ENCODE measurements around the gene MPPED2. TPM values are rescaled to one million over a fixed set of nuclear protein-coding genes. Genes with fewer than 3 reads are reported as not detected.

Gene MPPED2, protein sequence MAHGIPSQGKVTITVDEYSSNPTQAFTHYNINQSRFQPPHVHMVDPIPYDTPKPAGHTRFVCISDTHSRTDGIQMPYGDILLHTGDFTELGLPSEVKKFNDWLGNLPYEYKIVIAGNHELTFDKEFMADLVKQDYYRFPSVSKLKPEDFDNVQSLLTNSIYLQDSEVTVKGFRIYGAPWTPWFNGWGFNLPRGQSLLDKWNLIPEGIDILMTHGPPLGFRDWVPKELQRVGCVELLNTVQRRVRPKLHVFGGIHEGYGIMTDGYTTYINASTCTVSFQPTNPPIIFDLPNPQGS
- 163 to 179 TPM (median 166 TPM) in 3 replicates for total RNA-seq

DNA sequence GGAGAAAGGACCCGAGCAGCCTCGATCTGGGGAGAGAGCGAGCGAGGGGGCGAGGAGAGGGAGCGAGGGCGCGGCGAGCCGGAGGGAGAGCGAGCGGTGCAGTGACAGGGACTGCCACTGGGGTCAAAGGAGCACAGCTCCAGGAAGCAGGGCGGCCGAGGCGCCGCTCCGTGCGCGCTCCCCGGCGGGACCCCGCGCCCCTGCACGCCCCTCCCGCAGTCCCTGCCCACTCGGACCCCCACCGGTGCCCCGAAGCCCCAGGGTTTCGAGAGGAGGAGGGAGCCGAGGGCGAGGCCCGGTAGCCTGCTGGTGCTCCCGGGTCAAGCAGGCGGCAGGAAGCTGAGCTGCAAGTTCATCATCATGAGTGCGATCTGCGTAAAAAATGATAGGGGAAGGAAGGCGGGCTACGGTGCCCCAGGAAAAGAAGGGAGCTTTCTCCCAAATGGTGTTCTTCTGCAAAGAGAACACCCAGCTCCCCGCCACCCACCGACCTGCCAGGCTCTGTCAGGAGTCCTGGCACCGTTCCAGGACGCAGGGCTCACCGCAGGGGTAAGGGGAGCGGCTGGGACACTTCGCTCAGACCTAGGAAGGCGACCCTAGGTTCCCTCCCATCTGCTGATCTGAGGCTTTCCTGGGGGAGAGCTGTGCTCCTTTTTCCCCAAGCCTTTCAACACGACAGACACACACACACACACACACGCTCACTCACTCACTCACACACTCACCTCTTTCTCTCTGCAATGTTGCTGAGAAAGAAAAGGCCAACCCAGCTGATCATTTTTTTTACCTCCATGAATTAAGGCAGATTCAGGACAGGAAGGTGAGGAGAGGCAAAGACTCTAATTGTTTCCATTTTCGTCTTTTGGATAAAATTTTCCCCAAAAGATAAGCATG lies at the start of gene MPPED2:
MPPED2 (minus strand) TSS at position 103 of the 894 bp plus-strand sequence. CDS start 5,980 bp downstream, outside the sequence.
- no peaks in the 10 kb centered on the region for H3K36me3 Mint-ChIP-seq
- H3K4me1 Mint-ChIP-seq, result peaks cover 57% of the 10 kb centered on the region
- peak within 1 kb of the TSS; percentile 91 for H3K27ac Mint-ChIP-seq
- TF ChIP-seq, protein P1, sequence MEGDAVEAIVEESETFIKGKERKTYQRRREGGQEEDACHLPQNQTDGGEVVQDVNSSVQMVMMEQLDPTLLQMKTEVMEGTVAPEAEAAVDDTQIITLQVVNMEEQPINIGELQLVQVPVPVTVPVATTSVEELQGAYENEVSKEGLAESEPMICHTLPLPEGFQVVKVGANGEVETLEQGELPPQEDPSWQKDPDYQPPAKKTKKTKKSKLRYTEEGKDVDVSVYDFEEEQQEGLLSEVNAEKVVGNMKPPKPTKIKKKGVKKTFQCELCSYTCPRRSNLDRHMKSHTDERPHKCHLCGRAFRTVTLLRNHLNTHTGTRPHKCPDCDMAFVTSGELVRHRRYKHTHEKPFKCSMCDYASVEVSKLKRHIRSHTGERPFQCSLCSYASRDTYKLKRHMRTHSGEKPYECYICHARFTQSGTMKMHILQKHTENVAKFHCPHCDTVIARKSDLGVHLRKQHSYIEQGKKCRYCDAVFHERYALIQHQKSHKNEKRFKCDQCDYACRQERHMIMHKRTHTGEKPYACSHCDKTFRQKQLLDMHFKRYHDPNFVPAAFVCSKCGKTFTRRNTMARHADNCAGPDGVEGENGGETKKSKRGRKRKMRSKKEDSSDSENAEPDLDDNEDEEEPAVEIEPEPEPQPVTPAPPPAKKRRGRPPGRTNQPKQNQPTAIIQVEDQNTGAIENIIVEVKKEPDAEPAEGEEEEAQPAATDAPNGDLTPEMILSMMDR (IDR thresholded peaks at IDR 0.05; ENCODE audit: unreplicated experiment), result peak; percentile 40
- H3K4me3 Mint-ChIP-seq, result peak within 1 kb of the TSS; percentile 69
- H3K9me3 Mint-ChIP-seq, result no peaks in the 10 kb centered on the region
- H3K27me3 Mint-ChIP-seq (ENCODE audit: low read depth), result no peaks in the 10 kb centered on the region
- DNase-seq (ENCODE audit: low spot score in 2 of 2, unreplicated experiment in 2 of 2), result peak; percentile 50 to 70

DNA sequence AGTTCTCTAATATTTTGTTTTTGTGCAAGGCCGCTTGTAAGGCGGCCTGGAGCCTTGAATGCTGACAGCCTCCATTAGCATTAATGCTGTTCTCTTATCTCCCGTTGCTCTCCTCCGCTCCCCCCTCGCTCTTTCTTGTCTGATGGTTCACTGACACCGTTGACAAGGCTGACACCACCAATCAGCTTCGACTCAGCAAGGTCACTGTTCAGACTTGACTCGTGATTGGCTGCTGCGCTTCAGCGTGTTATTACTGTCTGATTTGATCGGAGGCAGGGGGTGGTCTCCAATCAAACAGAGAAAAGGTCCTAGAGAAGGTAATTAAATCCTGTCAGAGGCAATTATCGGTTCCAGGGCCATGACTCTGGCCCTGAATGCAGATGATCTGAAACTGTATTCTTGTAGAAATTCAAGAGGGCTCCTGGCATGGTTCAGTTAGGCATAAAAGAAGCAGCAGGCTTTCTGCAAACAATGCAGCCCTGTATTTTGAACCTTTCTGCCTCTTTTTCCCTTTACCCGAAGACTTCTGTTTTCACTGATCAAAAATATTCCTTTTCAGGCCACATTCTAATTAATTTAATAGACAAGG lies 49.3 kb upstream of the MPPED2 start:
- Mint-ChIP-seq H3K9me3 (no peaks in the 10 kb centered on the region), H3K27me3 (ENCODE audit: low read depth) (no peaks in the 10 kb centered on the region), H3K4me3 (peak overlapping the region; percentile 49), H3K4me1 (peaks cover 50% of the 10 kb centered on the region), H3K27ac (peak overlapping the region; percentile 90), H3K36me3 (no peaks in the 10 kb centered on the region)
- DNase-seq (ENCODE audit: low spot score in 2 of 2, unreplicated experiment in 2 of 2), result no peak
- TF ChIP-seq, protein P1 (IDR thresholded peaks at IDR 0.05; ENCODE audit: unreplicated experiment), result no peak

DNA sequence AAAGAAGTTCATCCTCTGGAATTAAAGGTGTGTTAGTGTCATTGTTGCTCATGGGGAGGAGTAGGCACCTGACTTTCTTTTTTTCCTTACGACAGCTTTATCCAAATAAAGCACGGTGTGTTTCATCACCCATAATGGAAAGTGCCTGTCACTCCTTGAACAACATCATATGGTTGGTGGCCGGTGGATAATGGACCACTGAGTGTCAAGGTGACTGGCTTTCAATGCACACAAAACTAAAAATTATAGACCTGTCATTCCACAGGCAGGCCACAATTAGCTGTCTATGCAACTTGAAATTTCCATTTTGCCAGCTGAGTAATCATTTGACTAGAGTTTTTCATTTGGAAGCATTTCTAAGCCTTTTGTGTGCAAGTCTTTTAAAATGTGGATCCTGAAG lies 45.0 kb upstream of the MPPED2 start:
- H3K27ac Mint-ChIP-seq, result no peak overlapping the region
- H3K4me1 Mint-ChIP-seq, result peaks cover 33% of the 10 kb centered on the region
- no peaks in the 10 kb centered on the region for H3K27me3 Mint-ChIP-seq (ENCODE audit: low read depth)
- TF ChIP-seq, protein P1 (IDR thresholded peaks at IDR 0.05; ENCODE audit: unreplicated experiment), result no peak
- no peaks in the 10 kb centered on the region for H3K36me3 Mint-ChIP-seq
- no peak for DNase-seq (ENCODE audit: low spot score in 2 of 2, unreplicated experiment in 2 of 2)
- H3K4me3 Mint-ChIP-seq, result no peak overlapping the region
- H3K9me3 Mint-ChIP-seq, result no peaks in the 10 kb centered on the region

DNA sequence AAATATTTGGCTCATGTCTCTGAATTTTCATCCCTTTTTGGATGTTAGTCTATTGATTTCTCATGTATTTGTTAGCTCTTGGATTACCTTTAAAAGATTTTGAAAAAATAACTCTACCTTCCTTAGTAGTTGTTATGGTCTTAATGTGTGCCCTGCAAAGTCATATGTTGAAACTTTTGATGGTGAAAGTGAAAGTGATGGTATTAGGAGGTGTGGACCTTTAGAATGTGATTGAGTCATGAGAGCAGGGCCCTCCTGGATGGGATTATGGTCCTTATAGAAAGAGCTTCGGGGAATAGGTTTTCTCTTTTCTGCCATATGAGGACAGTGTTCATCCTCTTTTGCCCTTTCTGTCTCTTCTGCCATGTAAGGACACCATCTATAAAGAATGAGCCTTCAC lies 33.6 kb upstream of the MPPED2 start:
- no peaks in the 10 kb centered on the region for H3K4me1 Mint-ChIP-seq
- no peaks in the 10 kb centered on the region for H3K27me3 Mint-ChIP-seq (ENCODE audit: low read depth)
- TF ChIP-seq, protein P1 (IDR thresholded peaks at IDR 0.05; ENCODE audit: unreplicated experiment), result no peak
- no peak for DNase-seq (ENCODE audit: low spot score in 2 of 2, unreplicated experiment in 2 of 2)
- peaks cover 39% of the 10 kb centered on the region for H3K9me3 Mint-ChIP-seq
- peaks cover 19% of the 10 kb centered on the region for H3K36me3 Mint-ChIP-seq
- H3K27ac Mint-ChIP-seq, result no peak overlapping the region
- H3K4me3 Mint-ChIP-seq, result no peak overlapping the region

DNA sequence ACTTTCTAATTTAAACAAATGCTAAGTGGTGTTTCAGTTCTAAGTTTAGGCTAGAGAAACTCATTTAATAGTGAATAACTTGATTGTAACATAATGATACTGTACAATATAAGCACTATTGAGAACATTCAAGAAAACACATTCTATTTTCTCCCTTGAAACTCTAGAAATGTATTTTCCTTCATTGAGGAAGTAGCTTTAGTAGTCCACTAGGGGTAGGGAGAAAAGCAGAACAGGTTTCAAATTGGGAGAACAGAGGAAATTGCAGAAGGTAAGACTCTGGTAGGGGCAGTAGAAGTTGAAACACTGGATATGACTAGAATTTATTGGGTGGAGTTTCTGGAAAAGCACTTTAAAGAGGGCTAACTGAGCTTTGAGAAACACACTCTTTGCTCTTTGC lies 31.6 kb upstream of the MPPED2 start:
- TF ChIP-seq, protein P1 (IDR thresholded peaks at IDR 0.05; ENCODE audit: unreplicated experiment), result no peak
- peaks cover 37% of the 10 kb centered on the region for H3K9me3 Mint-ChIP-seq
- no peaks in the 10 kb centered on the region for H3K4me1 Mint-ChIP-seq
- no peak overlapping the region for H3K4me3 Mint-ChIP-seq
- no peak overlapping the region for H3K27ac Mint-ChIP-seq
- peaks cover 13% of the 10 kb centered on the region for H3K36me3 Mint-ChIP-seq
- no peak for DNase-seq (ENCODE audit: low spot score in 2 of 2, unreplicated experiment in 2 of 2)
- no peaks in the 10 kb centered on the region for H3K27me3 Mint-ChIP-seq (ENCODE audit: low read depth)

Measured in mesothelial cell of epicardium (in vitro differentiated cells).